Mucosa of descending colon (tissue), 3 donors: ENCODE results near the gene RALGPS1. TPM values are rescaled to one million over a fixed set of nuclear protein-coding genes. Genes with fewer than 3 reads are reported as not detected.

Source experiments
- ATAC-seq: fragments of 200-7000 bp; cut with Tn5 transposase; one replicate; pipeline ENCODE4 v1.9.1; 2020; ENCODE audit warnings: mild to moderate bottlenecking, moderate library complexity
- DNase-seq, 3 donors: peaks; one replicate each; pipeline ENCODE4 v3.0.0-alpha.2; 2020
- H3K36me3 ChIP-seq: fragments of 200-600 bp; one replicate; pipeline ENCODE4 v1.8.0; 2021; ENCODE audit warnings: low read depth, mild to moderate bottlenecking
- H3K4me1 ChIP-seq: fragments of 200-600 bp; one replicate; pipeline ENCODE4 v1.8.0; 2021; ENCODE audit warnings: low read depth, mild to moderate bottlenecking
- H3K4me3 ChIP-seq: fragments of 200-600 bp; one replicate; pipeline ENCODE4 v1.8.0; 2021; ENCODE audit warnings: mild to moderate bottlenecking
- H3K9me3 ChIP-seq: fragments of 200-600 bp; one replicate; pipeline ENCODE4 v1.8.0; 2021; ENCODE audit warnings: mild to moderate bottlenecking
- intact Hi-C, 2 donors: fragments of 100-400 bp; cut with DNase I in 1 of 2; cut with micrococcal nuclease in 1 of 2; formaldehyde crosslinking; loops; one replicate each; pipeline versions ENCODE4 v1.11.0 to v1.11.1; 2022; cut with DNase I, micrococcal nuclease
- total RNA-seq, 3 donors: library from RNA; stranded (reverse); fragmentation: NEBNext Ultra II Directional in 2 of 3; extraction: Animal tissue kit (Norgen Biotek cat#: 25700) in 2 of 3; gene quantifications; one replicate each; pipeline versions ENCODE4 v1.2.1 to v1.2.4, GENCODE V29; 2021 to 2023
- TF ChIP-seq, protein P1 (sequence below): fragments of 200-600 bp; IDR thresholded peaks from one replicate; pipeline ENCODE4 v1.8.0; 2022; ENCODE audit warnings: antibody characterized with exemption, mild to moderate bottlenecking
- donor health status: DM: no; HTN: no; CAD: no; lungs with moderate emphysema.
- donor health status: DM: no; HTN: no; CAD: no.
- donor health status: DM: no; HTN: yes; CAD: no.

RALGPS1 gene
- total RNA-seq, 3 donors from 2014 or later: 31.3 to 55.4 (median 32.1) TPM

DNA sequence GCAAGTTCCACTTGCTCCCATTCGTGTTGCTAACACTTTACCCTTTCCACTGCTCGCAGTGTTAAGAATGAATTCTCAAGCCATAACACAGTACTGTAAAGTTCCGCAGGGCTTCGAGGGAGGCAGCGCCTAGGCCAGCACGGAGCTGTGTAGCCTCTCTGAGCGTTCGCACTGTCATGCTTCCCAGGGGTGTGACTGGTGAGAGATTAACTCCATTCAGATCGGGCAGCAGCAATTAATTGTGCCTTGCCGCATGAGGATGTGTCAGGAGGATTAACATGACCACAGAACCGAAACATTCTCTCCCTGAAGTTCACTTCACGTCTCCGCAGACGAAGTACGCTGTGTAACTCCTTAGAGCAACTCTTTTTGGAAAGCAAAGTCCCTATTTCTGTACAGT lies 30.9 kb upstream of the RALGPS1 start:
- H3K4me3 ChIP-seq: no peak overlapping the region
- ATAC-seq: no peak
- DNase-seq: no peak
- intact Hi-C loops: no loop called here
- H3K4me1 ChIP-seq: no peaks in the 10 kb centered on the region
- H3K36me3 ChIP-seq: no peaks in the 10 kb centered on the region
- TF ChIP-seq, protein P1, sequence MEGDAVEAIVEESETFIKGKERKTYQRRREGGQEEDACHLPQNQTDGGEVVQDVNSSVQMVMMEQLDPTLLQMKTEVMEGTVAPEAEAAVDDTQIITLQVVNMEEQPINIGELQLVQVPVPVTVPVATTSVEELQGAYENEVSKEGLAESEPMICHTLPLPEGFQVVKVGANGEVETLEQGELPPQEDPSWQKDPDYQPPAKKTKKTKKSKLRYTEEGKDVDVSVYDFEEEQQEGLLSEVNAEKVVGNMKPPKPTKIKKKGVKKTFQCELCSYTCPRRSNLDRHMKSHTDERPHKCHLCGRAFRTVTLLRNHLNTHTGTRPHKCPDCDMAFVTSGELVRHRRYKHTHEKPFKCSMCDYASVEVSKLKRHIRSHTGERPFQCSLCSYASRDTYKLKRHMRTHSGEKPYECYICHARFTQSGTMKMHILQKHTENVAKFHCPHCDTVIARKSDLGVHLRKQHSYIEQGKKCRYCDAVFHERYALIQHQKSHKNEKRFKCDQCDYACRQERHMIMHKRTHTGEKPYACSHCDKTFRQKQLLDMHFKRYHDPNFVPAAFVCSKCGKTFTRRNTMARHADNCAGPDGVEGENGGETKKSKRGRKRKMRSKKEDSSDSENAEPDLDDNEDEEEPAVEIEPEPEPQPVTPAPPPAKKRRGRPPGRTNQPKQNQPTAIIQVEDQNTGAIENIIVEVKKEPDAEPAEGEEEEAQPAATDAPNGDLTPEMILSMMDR: no peak
- H3K9me3 ChIP-seq: no peaks in the 10 kb centered on the region

DNA sequence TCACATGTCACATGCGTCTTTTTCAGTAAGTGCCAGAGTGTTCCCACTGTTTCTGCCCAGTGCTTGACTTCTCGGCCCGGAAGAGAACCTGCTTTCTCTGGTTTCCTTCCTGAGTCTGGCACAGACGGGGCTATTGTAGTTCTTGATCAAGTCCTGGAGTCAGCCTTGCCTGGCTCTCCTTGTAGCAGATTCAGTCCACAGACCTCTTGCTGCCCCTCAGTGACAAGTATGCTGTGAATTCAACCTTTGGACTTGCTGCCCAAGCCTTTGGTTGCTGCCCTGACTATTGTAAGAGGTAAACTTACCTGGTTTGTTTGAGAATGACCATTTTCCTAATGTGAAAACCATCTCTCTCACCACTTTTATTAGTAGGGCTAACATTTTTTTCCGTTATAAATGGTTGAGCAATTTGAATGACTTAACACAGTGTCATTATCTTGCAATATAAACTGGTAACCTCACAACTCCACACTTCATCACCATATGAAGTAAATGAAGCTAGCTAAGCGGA lies 29.4 kb upstream of the RALGPS1 start:
- no peaks in the 10 kb centered on the region for H3K36me3 ChIP-seq
- no peak for DNase-seq
- TF ChIP-seq, protein P1: no peak
- intact Hi-C loops: no loop called here
- H3K4me3 ChIP-seq: no peak overlapping the region
- H3K4me1 ChIP-seq: no peaks in the 10 kb centered on the region
- ATAC-seq: no peak
- no peaks in the 10 kb centered on the region for H3K9me3 ChIP-seq

DNA sequence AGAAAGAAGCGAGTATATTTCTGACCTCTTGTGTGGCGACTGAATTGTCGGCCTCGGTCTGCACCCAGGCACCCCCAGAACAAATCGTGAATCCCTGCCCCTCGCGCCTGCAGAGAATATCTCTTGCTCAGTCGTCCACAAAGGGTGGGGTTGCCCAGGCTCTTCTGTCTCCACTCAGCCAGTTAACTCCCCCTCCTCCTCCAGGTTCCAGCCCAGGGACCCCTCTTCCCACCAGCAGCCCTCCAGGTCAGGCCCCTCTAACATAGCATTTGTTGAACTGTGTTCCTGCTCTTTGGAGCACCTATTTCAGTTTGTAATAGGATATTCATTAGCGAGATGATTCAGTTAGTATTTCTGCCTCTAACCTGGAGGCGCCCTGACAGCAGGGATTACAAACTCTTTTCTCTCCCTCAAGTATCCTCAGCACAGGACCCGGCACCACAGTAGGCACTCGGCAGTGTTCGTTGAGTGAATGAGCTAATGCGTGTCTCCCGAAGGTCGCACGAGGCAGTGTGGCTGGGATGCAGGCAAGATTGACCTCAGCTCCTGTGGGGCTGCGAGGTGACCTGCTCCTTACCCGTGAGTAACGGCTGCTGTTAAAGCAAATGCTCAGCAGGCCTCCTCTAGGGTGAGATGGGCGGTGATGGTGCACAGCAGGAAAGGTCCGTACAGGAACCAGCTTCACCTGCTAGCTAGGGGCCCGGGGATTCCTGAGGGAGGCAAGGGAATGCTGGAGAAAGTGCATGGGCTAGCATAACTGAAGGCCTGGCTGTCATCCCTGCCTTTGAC lies 28.4 kb upstream of the RALGPS1 start:
- Histone ChIP-seq H3K9me3 (no peaks in the 10 kb centered on the region), H3K4me3 (no peak overlapping the region), H3K36me3 (no peaks in the 10 kb centered on the region), H3K4me1 (no peaks in the 10 kb centered on the region)
- ATAC-seq (no peak), DNase-seq (no peak)
- intact Hi-C loops: no loop called here
- TF ChIP-seq, protein P1: no peak

DNA sequence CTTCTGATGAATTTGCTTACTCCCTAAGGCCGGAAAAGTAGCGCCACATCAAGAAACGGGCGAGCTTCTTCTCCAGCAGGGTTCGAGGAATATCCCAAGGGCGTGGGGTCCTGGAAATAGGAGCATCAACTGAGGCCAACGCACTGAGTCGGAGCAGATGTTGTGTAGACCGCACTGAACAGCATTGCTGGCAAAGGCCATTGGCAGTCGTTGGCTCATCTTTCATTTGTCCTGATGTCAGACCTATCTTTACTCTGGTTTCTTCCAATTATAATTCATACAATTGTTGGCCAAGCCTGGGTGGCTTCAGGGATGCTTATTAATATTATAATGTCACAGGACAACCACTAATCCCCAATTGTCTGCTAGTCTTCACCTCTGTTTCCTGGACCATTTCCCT lies 27.7 kb upstream of the RALGPS1 start:
- intact Hi-C loops: no loop called here
- H3K4me1 ChIP-seq: no peaks in the 10 kb centered on the region
- H3K9me3 ChIP-seq: no peaks in the 10 kb centered on the region
- no peak overlapping the region for H3K4me3 ChIP-seq
- no peaks in the 10 kb centered on the region for H3K36me3 ChIP-seq
- TF ChIP-seq, protein P1: no peak
- no peak for DNase-seq
- no peak for ATAC-seq

DNA sequence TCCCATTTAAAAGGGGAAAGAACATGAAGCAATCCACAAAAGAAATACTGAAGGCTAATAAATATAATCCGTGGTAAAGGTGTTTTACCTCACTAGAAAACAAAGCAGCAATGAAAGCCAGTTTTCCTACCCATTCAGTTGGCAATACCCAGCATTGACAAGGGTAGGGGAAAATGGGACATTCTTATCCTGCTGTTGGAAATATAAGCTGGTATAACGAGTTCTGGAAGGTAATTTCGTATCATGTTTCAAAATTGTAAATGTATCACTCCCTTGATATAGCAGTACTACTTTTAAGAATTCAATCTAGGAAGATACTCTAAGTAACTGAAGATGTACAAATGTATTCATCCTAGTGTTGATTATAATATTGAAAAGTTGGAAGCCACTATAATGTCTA lies 22.9 kb upstream of the RALGPS1 start:
- DNase-seq (no peak), ATAC-seq (no peak)
- Histone ChIP-seq H3K9me3 (no peaks in the 10 kb centered on the region), H3K36me3 (no peaks in the 10 kb centered on the region), H3K4me3 (no peak overlapping the region), H3K4me1 (no peaks in the 10 kb centered on the region)
- intact Hi-C loops: no loop called here
- TF ChIP-seq, protein P1: no peak
